WTC11 (cell line): Measurements from ENCODE around the gene CYLD. TPM values are rescaled to one million over a fixed set of nuclear protein-coding genes. Genes with fewer than 3 reads are reported as not detected.

ENCODE experiments used
- ATAC-seq: fragments of 200-7000 bp; cut with Tn5 transposase; 2 replicates; pipeline ENCODE4 v1.10.0; 2021; ENCODE audit warnings: mild to moderate bottlenecking, moderate library complexity
- CTCF ChIA-PET: fragments of 300-600 bp; sonication (Branson Sonifier 250); formaldehyde crosslinking; loops from one replicate; lab custom pipeline; 2021; ENCODE audit warnings: antibody characterized with exemption; lab: Charles Lee
- POLR2A ChIA-PET: fragments of 350-600 bp; sonication (Branson Sonifier 250); formaldehyde crosslinking; loops from one replicate; lab custom pipeline; 2021; ENCODE audit warnings: antibody characterized with exemption; lab: Charles Lee
- DNase-seq: peaks from one replicate; pipeline ENCODE4 v3.0.0; 2021; ENCODE audit warnings: low spot score
- H3K27ac Mint-ChIP-seq: 2 replicates; pipeline ENCODE4 v1.8.0; 2021; ENCODE audit warnings: mixed read lengths
- H3K27me3 Mint-ChIP-seq: 2 replicates; pipeline ENCODE4 v1.8.0; 2021; ENCODE audit warnings: low read depth, mild to moderate bottlenecking, moderate library complexity, mixed read lengths
- H3K36me3 Mint-ChIP-seq: 2 replicates; pipeline ENCODE4 v1.8.0; 2021; ENCODE audit warnings: mixed read lengths
- H3K4me1 Mint-ChIP-seq: 2 replicates; pipeline ENCODE4 v1.8.0; 2022; ENCODE audit warnings: mixed read lengths
- H3K4me3 Mint-ChIP-seq: 2 replicates; pipeline ENCODE4 v1.8.0; 2021; ENCODE audit warnings: mild to moderate bottlenecking, moderate library complexity, mixed read lengths
- H3K9me3 Mint-ChIP-seq: 2 replicates; pipeline ENCODE4 v1.8.0; 2021; ENCODE audit warnings: mixed read lengths
- AR ChIP-seq: fragments of 250-450 bp; sonication (Bioruptor Pico); IDR thresholded peaks from 2 replicates; pipeline ENCODE4 v1.9.0; 2021; ENCODE audit warnings: mild to moderate bottlenecking
- ARID4B ChIP-seq: sonication (generic); formaldehyde crosslinking; IDR thresholded peaks from 2 replicates; pipeline ENCODE4 v1.8.0; 2023; ENCODE audit warnings: missing genetic modification reagents, mild to moderate bottlenecking, borderline replicate concordance
- ATF1 ChIP-seq: sonication (generic); formaldehyde crosslinking; IDR thresholded peaks from 2 replicates; pipeline ENCODE4 v1.8.1; 2023; ENCODE audit warnings: mild to moderate bottlenecking, moderate library complexity, missing genetic modification reagents
- CDX4 ChIP-seq: fragments of 250-450 bp; sonication (Bioruptor Pico); IDR thresholded peaks from 2 replicates; pipeline ENCODE4 v1.9.0; 2021; ENCODE audit warnings: moderate library complexity, mild to moderate bottlenecking, inconsistent platforms, borderline replicate concordance
- CREB1 ChIP-seq: sonication (generic); formaldehyde crosslinking; IDR thresholded peaks from 2 replicates; pipeline ENCODE4 v1.8.0; 2023; ENCODE audit warnings: mild to moderate bottlenecking, missing genetic modification reagents
- CTCF ChIP-seq: fragments of 200-600 bp; IDR thresholded peaks from 2 replicates; pipeline ENCODE4 v1.8.0; 2022; ENCODE audit warnings: antibody characterized with exemption
- EMX1 ChIP-seq: fragments of 250-450 bp; sonication (Bioruptor Pico); IDR thresholded peaks from 2 replicates; pipeline ENCODE4 v1.8.0; 2021; ENCODE audit warnings: mild to moderate bottlenecking
- ERG ChIP-seq: fragments of 250-450 bp; sonication (Bioruptor Pico); IDR thresholded peaks from 2 replicates; pipeline ENCODE4 v1.8.0; 2021; ENCODE audit warnings: mild to moderate bottlenecking
- FOXK1 ChIP-seq: sonication (generic); formaldehyde crosslinking; IDR thresholded peaks from 2 replicates; pipeline ENCODE4 v1.8.0; 2022; ENCODE audit warnings: mild to moderate bottlenecking, moderate library complexity, missing genetic modification reagents
- GABPB1 ChIP-seq: sonication (generic); formaldehyde crosslinking; IDR thresholded peaks from 2 replicates; pipeline ENCODE4 v1.8.1; 2023; ENCODE audit warnings: mild to moderate bottlenecking, missing genetic modification reagents
- JAZF1 ChIP-seq: fragments of 250-450 bp; sonication (Bioruptor Pico); IDR thresholded peaks from 2 replicates; pipeline ENCODE4 v1.9.0; 2021; ENCODE audit warnings: moderate library complexity, mild to moderate bottlenecking, inconsistent platforms
- KAT7 ChIP-seq: sonication (generic); formaldehyde crosslinking; IDR thresholded peaks from 2 replicates; pipeline ENCODE4 v1.8.1; 2023; ENCODE audit warnings: missing genetic modification reagents, mild to moderate bottlenecking, borderline replicate concordance
- MAX ChIP-seq: sonication (generic); formaldehyde crosslinking; IDR thresholded peaks from 2 replicates; pipeline ENCODE4 v1.8.0; 2022; ENCODE audit warnings: mild to moderate bottlenecking, missing genetic modification reagents
- NFYB ChIP-seq: sonication (generic); formaldehyde crosslinking; conservative IDR thresholded peaks from 2 replicates; pipeline ENCODE4 v1.8.0; 2022; ENCODE audit warnings: low read depth, missing genetic modification reagents
- OVOL2 ChIP-seq: fragments of 250-450 bp; sonication (Bioruptor Pico); IDR thresholded peaks from 2 replicates; pipeline ENCODE4 v1.9.0; 2021; ENCODE audit warnings: mild to moderate bottlenecking, borderline replicate concordance
- SMAD4 ChIP-seq: sonication (generic); formaldehyde crosslinking; IDR thresholded peaks from 2 replicates; pipeline ENCODE4 v1.8.0; 2022; ENCODE audit warnings: mild to moderate bottlenecking, missing genetic modification reagents
- STAT6 ChIP-seq: sonication (generic); formaldehyde crosslinking; conservative IDR thresholded peaks from 2 replicates; pipeline ENCODE4 v1.8.1; 2023; ENCODE audit warnings: mild to moderate bottlenecking, low read depth, missing genetic modification reagents, moderate library complexity
- ZNF138 ChIP-seq: sonication (generic); formaldehyde crosslinking; conservative IDR thresholded peaks from 2 replicates; pipeline ENCODE4 v1.8.1; 2022; ENCODE audit warnings: mild to moderate bottlenecking, moderate library complexity, missing genetic modification reagents
- ZNF423 ChIP-seq: fragments of 250-450 bp; sonication (Bioruptor Pico); IDR thresholded peaks from 2 replicates; pipeline ENCODE4 v2.1.2; 2022; ENCODE audit warnings: mild to moderate bottlenecking, moderate library complexity
- ZNF671 ChIP-seq: fragments of 250-450 bp; sonication (Bioruptor Pico); IDR thresholded peaks from 2 replicates; pipeline ENCODE4 v1.8.0; 2021; ENCODE audit warnings: mild to moderate bottlenecking
- total RNA-seq: library from RNA; stranded (reverse); gene quantifications from 3 replicates; pipeline ENCODE4 v1.2.3, GENCODE V29; 2021

Gene CYLD
- total RNA-seq, 1 experiment from 2014 or later = 10.8 TPM

- ChIA-PET CTCF (no interaction called here), POLR2A (no interaction called here)
- no peak overlapping the region for H3K4me3 Mint-ChIP-seq
- ATAC-seq = no peak
- no peak for DNase-seq
- TF ChIP-seq ZNF671 (CRISPR knock-in tag) (no peak), GABPB1 (no peak), CREB1 (CRISPR knock-in tag) (no peak), OVOL2 (no peak), AR (CRISPR knock-in tag) (no peak)
- H3K4me1 Mint-ChIP-seq = no peaks in the 10 kb centered on the region
- H3K27me3 Mint-ChIP-seq = no peaks in the 10 kb centered on the region
- H3K27ac Mint-ChIP-seq = no peak overlapping the region
- peaks cover 9% of the 10 kb centered on the region for H3K36me3 Mint-ChIP-seq
- peaks cover 7% of the 10 kb centered on the region for H3K9me3 Mint-ChIP-seq
These were observed 10.8 kb downstream of the CYLD start for GRCh38 chr16:50752471-50753235.

GRCh38 chr16:50756473-50756872 is 14.6 kb downstream of the CYLD start:
- CTCF ChIA-PET = interaction anchor here (1.6 kb wide), 1 partner anchor 25 kb away, joined by 4 read pairs; no protein-coding TSS in a partner anchor
- no peak overlapping the region for H3K27ac Mint-ChIP-seq

More at GRCh38 chr16:50756473-50756872, 14.6 kb downstream of the CYLD start:
- peaks cover 8% of the 10 kb centered on the region for H3K4me1 Mint-ChIP-seq
- no peak for DNase-seq
- peaks cover 9% of the 10 kb centered on the region for H3K36me3 Mint-ChIP-seq
- H3K4me3 Mint-ChIP-seq = no peak overlapping the region
- ATAC-seq = no peak
- peaks cover 7% of the 10 kb centered on the region for H3K9me3 Mint-ChIP-seq
- TF ChIP-seq CDX4 (CRISPR knock-in tag) (no peak), MAX (no peak), ERG (CRISPR knock-in tag) (no peak), ZNF138 (CRISPR knock-in tag) (no peak), EMX1 (CRISPR knock-in tag) (no peak), JAZF1 (CRISPR knock-in tag) (no peak), FOXK1 (CRISPR knock-in tag) (no peak), ARID4B (no peak), STAT6 (CRISPR knock-in tag) (no peak), ATF1 (CRISPR knock-in tag) (no peak), KAT7 (CRISPR knock-in tag) (no peak), NFYB (no peak), CTCF (no peak), ZNF423 (CRISPR knock-in tag) (no peak), SMAD4 (CRISPR knock-in tag) (no peak)
- H3K27me3 Mint-ChIP-seq = no peaks in the 10 kb centered on the region
- POLR2A ChIA-PET = no interaction called here
